MM.1S (cell line): ENCODE measurements around the gene ASH1L.
"Not testable (repeated sequence)": the region's sequence is repeated elsewhere in the genome, so short reads cannot be mapped to it uniquely, and the experiment has no call there.

ENCODE experiments used
- DNase-seq: peaks from one replicate; pipeline ENCODE4 v3.0.0-alpha.2; 2015
- H2AFZ ChIP-seq: fragments of 300-600 bp; sonication (generic); 2 replicates; pipeline ENCODE4 v1.6.0; 2016; ENCODE audit warnings: antibody characterized with exemption, low read length
- H3F3A ChIP-seq: fragments of 300-600 bp; sonication (generic); 2 replicates; pipeline ENCODE4 v1.6.1; 2016; ENCODE audit warnings: mild to moderate bottlenecking, antibody characterized with exemption, low read length, moderate library complexity, mixed read lengths; ENCODE audit not compliant: insufficient read depth
- H3K27ac ChIP-seq: fragments of 300-600 bp; sonication (generic); 2 replicates; pipeline ENCODE4 v1.5.1; 2016; ENCODE audit warnings: mild to moderate bottlenecking, low read length
- H3K27me3 ChIP-seq: fragments of 300-600 bp; sonication (generic); replicated peaks from 2 replicates; pipeline ENCODE4 v1.6.0; 2016; ENCODE audit warnings: low read length; ENCODE audit not compliant: insufficient read depth
- H3K36me3 ChIP-seq: fragments of 300-600 bp; sonication (generic); replicated peaks from 2 replicates; pipeline ENCODE4 v1.6.1; 2016; ENCODE audit warnings: mild to moderate bottlenecking, low read length, mixed read lengths; ENCODE audit not compliant: insufficient read depth
- H3K4me1 ChIP-seq: fragments of 300-600 bp; sonication (generic); 2 replicates; pipeline ENCODE4 v1.6.1; 2016; ENCODE audit warnings: low read length, mixed read lengths
- H3K4me2 ChIP-seq: fragments of 300-600 bp; sonication (generic); 2 replicates; pipeline ENCODE4 v1.6.0; 2016; ENCODE audit warnings: low read depth, low read length
- H3K4me3 ChIP-seq: fragments of 300-600 bp; sonication (generic); 2 replicates; pipeline ENCODE4 v1.5.1; 2016; ENCODE audit warnings: low read length, mixed read lengths
- H3K79me2 ChIP-seq: fragments of 300-600 bp; sonication (generic); 2 replicates; pipeline ENCODE4 v1.6.1; 2016; ENCODE audit warnings: mixed run types, low read length, mixed read lengths
- H3K9ac ChIP-seq: fragments of 300-600 bp; sonication (generic); 2 replicates; pipeline ENCODE4 v1.6.1; 2016; ENCODE audit warnings: low read length, mixed read lengths
- H3K9me2 ChIP-seq: fragments of 300-600 bp; sonication (generic); replicated peaks from 2 replicates; pipeline ENCODE4 v1.6.1; 2016; ENCODE audit warnings: mild to moderate bottlenecking, low read length, mixed read lengths; ENCODE audit not compliant: insufficient read depth
- H3K9me3 ChIP-seq: fragments of 300-600 bp; sonication (generic); replicated peaks from 2 replicates; pipeline ENCODE4 v1.6.1; 2016; ENCODE audit warnings: mild to moderate bottlenecking, low read length, mixed read lengths; ENCODE audit not compliant: insufficient read depth
- H4K20me1 ChIP-seq: fragments of 300-600 bp; sonication (generic); 2 replicates; pipeline ENCODE4 v1.6.1; 2016; ENCODE audit warnings: mild to moderate bottlenecking, low read length, moderate library complexity, mixed read lengths; ENCODE audit not compliant: insufficient read depth
- EZH2 ChIP-seq: fragments of 300-600 bp; sonication (generic); optimal IDR thresholded peaks from 2 replicates; pipeline ENCODE3; 2017; ENCODE audit warnings: low read depth, mild to moderate bottlenecking, antibody characterized with exemption, low read length, mixed read lengths
- EZH2phosphoT487 ChIP-seq: fragments of 300-600 bp; sonication (generic); IDR thresholded peaks from 2 replicates; pipeline ENCODE4 v1.6.1; 2018; ENCODE audit warnings: antibody characterized with exemption, low read length
- TF ChIP-seq, protein P1 (sequence below): fragments of 300-600 bp; sonication (generic); IDR thresholded peaks from 2 replicates; pipeline ENCODE4 v1.5.1; 2016; ENCODE audit warnings: antibody characterized with exemption, low read length, mixed read lengths

ASH1L gene

DNA sequence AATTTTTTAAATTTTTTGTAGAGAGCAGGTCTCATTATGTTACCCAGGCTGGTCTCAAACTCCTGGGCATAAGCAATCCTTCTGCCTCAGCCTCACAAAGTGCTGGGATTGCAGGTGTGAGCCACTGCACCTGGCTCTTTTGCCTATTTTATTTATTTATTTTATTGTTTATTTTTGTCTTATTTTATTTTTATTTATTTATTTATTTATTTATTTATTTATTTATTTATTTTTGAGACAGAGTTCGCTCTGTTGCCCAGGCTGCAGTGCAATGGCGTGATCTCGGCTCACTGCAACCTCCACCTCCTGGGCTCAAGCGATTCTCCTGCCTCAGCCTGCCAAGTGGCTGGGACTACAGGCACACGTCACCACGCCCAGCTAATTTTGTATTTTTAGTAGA is 13.0 kb upstream of the ASH1L start:
- H3K36me3 ChIP-seq, H3K4me1 ChIP-seq, DNase-seq, H3K9me2 ChIP-seq, H3F3A ChIP-seq, H2AFZ ChIP-seq, H3K9me3 ChIP-seq, H4K20me1 ChIP-seq, H3K4me3 ChIP-seq, H3K27ac ChIP-seq, H3K4me2 ChIP-seq, H3K9ac ChIP-seq, H3K27me3 ChIP-seq: not testable (repeated sequence)
- H3K79me2 ChIP-seq, result peaks cover 12% of the 10 kb centered on the region

DNA sequence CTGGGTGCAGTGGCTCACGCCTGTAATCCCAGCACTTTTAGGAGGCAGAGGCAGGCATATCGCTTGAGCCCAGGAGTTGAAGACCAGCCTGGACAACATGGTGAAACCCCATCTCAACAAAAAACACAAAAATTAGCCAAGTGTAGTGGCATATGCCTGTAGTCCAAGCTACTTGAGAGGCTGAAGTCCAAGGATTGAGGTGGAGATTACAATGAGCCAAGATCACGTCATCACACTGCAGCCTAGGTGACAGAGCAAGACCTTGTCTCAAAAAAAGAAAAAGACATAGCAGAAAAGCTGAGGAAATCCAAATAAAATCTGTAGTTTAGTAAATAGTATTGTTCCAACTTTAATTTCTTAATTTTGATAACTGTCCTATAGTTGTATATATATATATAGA is 11.5 kb upstream of the ASH1L start:
- DNase-seq, result no peak

DNA sequence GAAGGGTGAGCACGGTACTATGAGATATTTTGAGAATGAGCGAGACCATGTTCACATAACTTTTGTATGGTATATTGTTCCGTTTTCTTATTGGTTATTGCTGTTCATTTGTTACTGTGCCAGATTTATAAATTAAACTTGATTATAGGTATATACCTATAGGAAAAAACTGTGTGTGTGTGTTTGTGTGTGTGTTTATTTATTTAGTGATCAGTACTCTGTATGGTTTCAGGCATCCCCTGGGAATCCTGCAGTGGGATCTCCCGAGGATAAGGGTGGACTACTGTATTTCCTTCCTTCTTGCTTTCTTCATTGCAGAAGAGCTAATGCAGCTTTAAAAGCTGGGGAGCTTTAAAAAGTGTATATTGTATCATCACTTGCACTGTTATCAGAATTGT is 8.0 kb upstream of the ASH1L start:
- H3K4me1 ChIP-seq, result no peaks in the 10 kb centered on the region
- no peaks in the 10 kb centered on the region for H4K20me1 ChIP-seq
- H3K4me2 ChIP-seq, result no peak overlapping the region
- peaks cover 54% of the 10 kb centered on the region for H3K79me2 ChIP-seq
- H2AFZ ChIP-seq, result no peak overlapping the region
- H3F3A ChIP-seq, result no peaks in the 10 kb centered on the region
- DNase-seq, result no peak
- no peak for TF ChIP-seq EZH2phosphoT487
- no peak for TF ChIP-seq EZH2
- TF ChIP-seq, protein P1, sequence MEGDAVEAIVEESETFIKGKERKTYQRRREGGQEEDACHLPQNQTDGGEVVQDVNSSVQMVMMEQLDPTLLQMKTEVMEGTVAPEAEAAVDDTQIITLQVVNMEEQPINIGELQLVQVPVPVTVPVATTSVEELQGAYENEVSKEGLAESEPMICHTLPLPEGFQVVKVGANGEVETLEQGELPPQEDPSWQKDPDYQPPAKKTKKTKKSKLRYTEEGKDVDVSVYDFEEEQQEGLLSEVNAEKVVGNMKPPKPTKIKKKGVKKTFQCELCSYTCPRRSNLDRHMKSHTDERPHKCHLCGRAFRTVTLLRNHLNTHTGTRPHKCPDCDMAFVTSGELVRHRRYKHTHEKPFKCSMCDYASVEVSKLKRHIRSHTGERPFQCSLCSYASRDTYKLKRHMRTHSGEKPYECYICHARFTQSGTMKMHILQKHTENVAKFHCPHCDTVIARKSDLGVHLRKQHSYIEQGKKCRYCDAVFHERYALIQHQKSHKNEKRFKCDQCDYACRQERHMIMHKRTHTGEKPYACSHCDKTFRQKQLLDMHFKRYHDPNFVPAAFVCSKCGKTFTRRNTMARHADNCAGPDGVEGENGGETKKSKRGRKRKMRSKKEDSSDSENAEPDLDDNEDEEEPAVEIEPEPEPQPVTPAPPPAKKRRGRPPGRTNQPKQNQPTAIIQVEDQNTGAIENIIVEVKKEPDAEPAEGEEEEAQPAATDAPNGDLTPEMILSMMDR, result no peak
- H3K9me2 ChIP-seq, result no peaks in the 10 kb centered on the region
- H3K27me3 ChIP-seq, result no peaks in the 10 kb centered on the region
- no peak overlapping the region for H3K9ac ChIP-seq
- H3K4me3 ChIP-seq, result no peak overlapping the region
- no peak overlapping the region for H3K27ac ChIP-seq
- no peaks in the 10 kb centered on the region for H3K9me3 ChIP-seq
- H3K36me3 ChIP-seq, result 0 out of 2 replicates have a peak, but pooled peaks cover 5% of the 10 kb centered on the region

More for the DNA sequence above, 11.5 kb upstream of the ASH1L start:
- Histone ChIP-seq H4K20me1 (no peaks in the 10 kb centered on the region), H3K79me2 (peaks cover 25% of the 10 kb centered on the region), H3K9me2 (no peaks in the 10 kb centered on the region), H3K9ac (no peak overlapping the region), H3K4me3 (no peak overlapping the region), H3K27ac (no peak overlapping the region), H2AFZ (no peak overlapping the region), H3K36me3 (no peaks in the 10 kb centered on the region), H3F3A (no peaks in the 10 kb centered on the region), H3K4me1 (no peaks in the 10 kb centered on the region), H3K4me2 (no peak overlapping the region), H3K27me3 (no peaks in the 10 kb centered on the region), H3K9me3 (no peaks in the 10 kb centered on the region)
- no peak for TF ChIP-seq EZH2phosphoT487
- TF ChIP-seq, protein P1, result no peak
- no peak for TF ChIP-seq EZH2

DNA sequence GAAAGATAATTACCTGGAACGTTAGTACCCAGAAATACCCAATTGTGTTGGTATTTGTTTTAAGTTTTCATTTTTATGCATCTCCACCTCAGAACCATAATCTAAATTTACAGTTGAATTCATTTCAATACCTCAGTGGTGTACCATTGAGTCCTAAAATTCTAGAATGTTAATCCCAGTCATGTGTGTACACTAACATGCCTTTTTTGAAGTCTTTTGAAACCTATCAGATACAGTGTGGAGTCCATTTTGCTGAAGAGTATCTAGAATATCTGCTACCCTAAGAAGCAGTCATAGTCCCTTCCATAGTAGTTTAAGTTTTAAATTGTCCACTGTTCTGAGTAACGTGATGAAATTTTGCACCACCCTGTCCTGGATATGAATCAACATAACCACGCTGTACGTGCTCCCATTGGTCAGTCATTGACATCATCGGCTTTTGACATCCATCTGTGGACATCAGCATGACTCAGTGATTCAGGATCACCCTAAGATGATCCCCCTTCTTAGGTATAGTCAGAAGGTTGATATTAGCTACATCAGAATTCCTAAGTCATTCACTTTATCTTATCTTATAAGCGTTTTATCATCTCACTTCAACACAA is 7.5 kb upstream of the ASH1L start:
- Histone ChIP-seq H3K79me2 (peaks cover 59% of the 10 kb centered on the region), H3K4me3 (no peak overlapping the region), H3K27me3 (no peaks in the 10 kb centered on the region), H3K4me2 (no peak overlapping the region), H3F3A (no peaks in the 10 kb centered on the region), H3K36me3 (0 out of 2 replicates have a peak, but pooled peaks cover 5% of the 10 kb centered on the region), H3K9me3 (no peaks in the 10 kb centered on the region), H3K4me1 (no peaks in the 10 kb centered on the region), H2AFZ (no peak overlapping the region), H3K27ac (no peak overlapping the region), H3K9me2 (no peaks in the 10 kb centered on the region), H3K9ac (no peak overlapping the region), H4K20me1 (no peaks in the 10 kb centered on the region)
- TF ChIP-seq, protein P1, result no peak
- no peak for TF ChIP-seq EZH2phosphoT487
- no peak for TF ChIP-seq EZH2
- DNase-seq, result no peak

DNA sequence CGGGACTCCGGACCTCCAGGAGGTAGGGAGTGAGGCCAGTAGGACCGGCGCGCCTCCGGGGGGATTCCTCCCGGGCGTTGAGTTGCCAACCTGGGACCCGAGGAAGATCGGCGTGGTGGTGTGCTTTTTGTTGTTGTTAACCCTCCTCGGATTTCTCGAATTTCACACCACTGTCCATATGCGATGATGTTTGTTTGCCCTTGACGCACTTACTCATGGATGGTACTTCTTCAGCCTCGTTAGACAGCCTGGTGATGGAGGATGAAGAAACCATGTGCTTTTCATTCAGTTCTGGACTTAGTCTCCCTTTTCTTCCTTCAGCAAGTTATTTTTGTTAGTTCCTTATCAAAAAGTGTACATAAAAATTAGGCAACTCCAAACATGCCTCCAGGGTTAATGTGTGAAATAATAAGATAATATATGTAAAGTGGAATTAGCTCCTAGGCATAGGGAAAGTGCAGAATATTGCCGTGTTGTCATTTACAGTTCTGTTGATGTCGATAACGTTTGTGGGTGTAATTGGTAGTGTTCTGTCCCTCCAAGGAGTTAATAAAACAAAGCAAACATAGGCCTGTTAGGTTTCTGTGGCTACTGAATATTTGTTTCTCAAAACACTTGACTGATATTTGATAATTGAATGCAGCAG is 897 bp upstream of the ASH1L start:
- Histone ChIP-seq H3K4me2 (peak overlapping the region; percentile 49; the same call in 1 of the 2 replicates), H3K4me1 (peaks cover 11% of the 10 kb centered on the region), H3K27ac (peak overlapping the region; percentile 87; the same call in 1 of the 2 replicates), H3K4me3 (peak overlapping the region; percentile 85), H3K79me2 (peaks cover 88% of the 10 kb centered on the region), H3K9ac (peak overlapping the region; percentile 95), H2AFZ (peak overlapping the region; percentile 90)
- H3K36me3 ChIP-seq, H3K9me2 ChIP-seq, H4K20me1 ChIP-seq, H3F3A ChIP-seq, H3K27me3 ChIP-seq, H3K9me3 ChIP-seq: not testable (repeated sequence)
- DNase-seq, result peak; percentile 26
